ENCODE data around the gene WWOX. TPM values are rescaled to one million over a fixed set of nuclear protein-coding genes. Genes with fewer than 3 reads are reported as not detected.

WWOX gene
- polyA plus RNA-seq, 1 donor (not counting 4 experiments of a cell fraction or from before 2014, with no cell fraction given) = 5.1 TPM

- FAIRE-seq (no peak), DNase-seq (ENCODE audit: low read depth, low spot score) (no peak)
- Histone ChIP-seq H2AFZ (ENCODE audit: control insufficient read depth, low read length) (no peak overlapping the region), H4K20me1 (ENCODE audit: control insufficient read depth, extremely low read depth, insufficient read depth, low read length) (no peaks in the 10 kb centered on the region), H3K4me3 (ENCODE audit: control insufficient read depth in 2 of 3, extremely low read depth in 1 of 3, insufficient read depth in 2 of 3, low read depth in 1 of 3, low read length in 3 of 3) (no peak overlapping the region), H3K4me1 (ENCODE audit: control insufficient read depth, extremely low read depth, insufficient read depth, low read length) (no peaks in the 10 kb centered on the region), H3K9ac (ENCODE audit: control insufficient read depth, extremely low read depth, insufficient read depth, low read length) (no peak overlapping the region), H3K9me1 (ENCODE audit: control insufficient read depth, extremely low read depth, insufficient read depth, low read length) (no peaks in the 10 kb centered on the region), H3K36me3 (ENCODE audit: control insufficient read depth in 2 of 2, extremely low read depth in 1 of 2, insufficient read depth in 2 of 2, low read length in 2 of 2) (no peaks in the 10 kb centered on the region), H3K4me2 (ENCODE audit: control insufficient read depth, extremely low read depth, insufficient read depth, low read depth, low read length) (no peak overlapping the region), H3K27ac (ENCODE audit: control insufficient read depth, insufficient read depth, low read length) (no peak overlapping the region), H3K9me3 (ENCODE audit: control insufficient read depth, low read depth, low read length) (no peaks in the 10 kb centered on the region), H3K79me2 (ENCODE audit: control insufficient read depth, insufficient read depth, low read length) (no peaks in the 10 kb centered on the region), H3K27me3 (ENCODE audit: control insufficient read depth, extremely low read depth, insufficient read depth, low read length) (no peaks in the 10 kb centered on the region)
- no peak for TF ChIP-seq CTCF (optimal IDR thresholded peaks at IDR 0.05 in 1 of 3, IDR thresholded peaks at IDR 0.05 in 1 of 3, conservative IDR thresholded peaks at IDR 0.05 in 1 of 3; ENCODE audit: extremely low read depth in 1 of 3, insufficient read depth in 2 of 3, low read length in 3 of 3)
- TF ChIP-seq EZH2 (IDR thresholded peaks at IDR 0.05; ENCODE audit: low read length) = no peak
- dilution Hi-C loops (cut with MboI; ENCODE audit: extremely low pct_ligation_motif_present, low sequenced_read_pairs) = no loop called here
These were observed 685.8 kb downstream of the WWOX start for GRCh38 chr16:78785218-78785617.

- dilution Hi-C loops (cut with MboI; ENCODE audit: extremely low pct_ligation_motif_present, low sequenced_read_pairs) = no loop called here
- Histone ChIP-seq H3K27me3 (ENCODE audit: control insufficient read depth, extremely low read depth, insufficient read depth, low read length) (no peaks in the 10 kb centered on the region), H3K27ac (ENCODE audit: control insufficient read depth, insufficient read depth, low read length) (no peak overlapping the region), H3K4me2 (ENCODE audit: control insufficient read depth, extremely low read depth, insufficient read depth, low read depth, low read length) (no peak overlapping the region), H2AFZ (ENCODE audit: control insufficient read depth, low read length) (no peak overlapping the region), H3K79me2 (ENCODE audit: control insufficient read depth, insufficient read depth, low read length) (no peaks in the 10 kb centered on the region), H3K36me3 (ENCODE audit: control insufficient read depth in 2 of 2, extremely low read depth in 1 of 2, insufficient read depth in 2 of 2, low read length in 2 of 2) (no peaks in the 10 kb centered on the region), H3K9ac (ENCODE audit: control insufficient read depth, extremely low read depth, insufficient read depth, low read length) (no peak overlapping the region), H3K9me3 (ENCODE audit: control insufficient read depth, low read depth, low read length) (no peaks in the 10 kb centered on the region), H3K4me3 (ENCODE audit: control insufficient read depth in 2 of 3, extremely low read depth in 1 of 3, insufficient read depth in 2 of 3, low read depth in 1 of 3, low read length in 3 of 3) (no peak overlapping the region), H3K9me1 (ENCODE audit: control insufficient read depth, extremely low read depth, insufficient read depth, low read length) (no peaks in the 10 kb centered on the region), H4K20me1 (ENCODE audit: control insufficient read depth, extremely low read depth, insufficient read depth, low read length) (no peaks in the 10 kb centered on the region), H3K4me1 (ENCODE audit: control insufficient read depth, extremely low read depth, insufficient read depth, low read length) (no peaks in the 10 kb centered on the region)
- TF ChIP-seq CTCF (optimal IDR thresholded peaks at IDR 0.05 in 1 of 3, IDR thresholded peaks at IDR 0.05 in 1 of 3, conservative IDR thresholded peaks at IDR 0.05 in 1 of 3; ENCODE audit: extremely low read depth in 1 of 3, insufficient read depth in 2 of 3, low read length in 3 of 3) (no peak), EZH2 (IDR thresholded peaks at IDR 0.05; ENCODE audit: low read length) (no peak)
- DNase-seq (ENCODE audit: low read depth, low spot score) (peak; percentile 28), FAIRE-seq (no peak)
These were observed 687.2 kb downstream of the WWOX start for GRCh38 chr16:78786635-78787034.

Data from keratinocyte (primary cell).